ENCODE measurements around the gene HSBP1L1. TPM values are rescaled to one million over a fixed set of nuclear protein-coding genes. Genes with fewer than 3 reads are reported as not detected.

The HSBP1L1 gene
- total and polyA plus RNA-seq, 2 of the 8 experiments (the other 6 are each of a cell fraction or from before 2014, with no cell fraction given): 1.0 to 1.3 TPM

GRCh38 chr18:79972720-79973119 is 8.3 kb downstream of the HSBP1L1 start:
- CTCF ChIA-PET (ENCODE audit: partially characterized antibody): interaction anchor here (0.7 to 1.5 kb wide), 3 partner anchors 11 to 32 kb away, joined by 3 to 4 read pairs (median 3); no protein-coding TSS in a partner anchor
- Histone ChIP-seq H3K36me3 (ENCODE audit: control insufficient read depth in 2 of 4, insufficient read depth in 4 of 4, low read length in 3 of 4) (peaks cover 0 to 39% (median 15%) of the 10 kb centered on the region in 4 experiments), H3K9ac (replicated peaks in 1 of 4; ENCODE audit: extremely low read depth in 1 of 4, low read depth in 3 of 4, low read length in 3 of 4) (no peak overlapping the region), H3K18ac (ENCODE audit: extremely low read depth, low read length) (no peak overlapping the region), H3K79me2 (ENCODE audit: control insufficient read depth in 1 of 2, insufficient read depth in 2 of 2, low read length in 2 of 2) (peaks cover 0 to 44% of the 10 kb centered on the region in 2 experiments; a peak in 2 of 4 replicates), H3K4me1 (replicated peaks in 1 of 4; ENCODE audit: control insufficient read depth in 3 of 4, insufficient read depth in 4 of 4, low read length in 3 of 4) (no peaks in the 10 kb centered on the region), H2BK120ac (replicated peaks; ENCODE audit: low read depth, low read length) (no peak overlapping the region), H3K79me1 (ENCODE audit: low read depth, low read length) (peaks cover 5% of the 10 kb centered on the region; the same call in 1 of the 2 replicates), H4K8ac (ENCODE audit: extremely low read depth, insufficient read depth, low read length) (no peak overlapping the region), H2AK5ac (ENCODE audit: low read depth, low read length) (no peak overlapping the region), H3K23me2 (ENCODE audit: low read depth, low read length) (no peaks in the 10 kb centered on the region), H3K23ac (ENCODE audit: insufficient read length) (no peak overlapping the region), H3K14ac (ENCODE audit: insufficient read length) (no peak overlapping the region), H4K91ac (replicated peaks; ENCODE audit: insufficient read length, low read length) (no peak overlapping the region), H2BK12ac (ENCODE audit: low read depth, low read length) (no peak overlapping the region), H3K27ac (ENCODE audit: low read depth, low read length) (no peak overlapping the region), H2BK5ac (ENCODE audit: low read depth, low read length) (no peak overlapping the region), H3K4me3 (ENCODE audit: extremely low read depth in 1 of 4, insufficient read depth in 2 of 4, low read depth in 3 of 4, low read length in 4 of 4) (no peak overlapping the region), H3K4me2 (ENCODE audit: insufficient read depth in 1 of 2, low read depth in 2 of 2, low read length in 2 of 2) (no peak overlapping the region), H3K27me3 (replicated peaks in 1 of 4; ENCODE audit: control insufficient read depth in 3 of 4, extremely low read depth in 1 of 4, insufficient read depth in 3 of 4, low read length in 3 of 4) (no peaks in the 10 kb centered on the region), H2BK15ac (ENCODE audit: low read length) (no peak overlapping the region), H3K9me3 (ENCODE audit: insufficient read depth in 2 of 2, low read depth in 1 of 2, low read length in 1 of 2) (no peaks in the 10 kb centered on the region), H4K20me1 (replicated peaks in 1 of 2; ENCODE audit: control insufficient read depth in 1 of 2, insufficient read depth in 2 of 2, low read length in 2 of 2) (peaks cover 12 to 16% of the 10 kb centered on the region in 2 experiments), H3K4ac (replicated peaks; ENCODE audit: insufficient read length, low read depth, low read length) (no peak overlapping the region), H3K56ac (replicated peaks; ENCODE audit: insufficient read length, low read depth, low read length) (no peak overlapping the region), H2AFZ (ENCODE audit: low read length) (no peak overlapping the region), H2BK20ac (ENCODE audit: low read length) (no peak overlapping the region), H4K5ac (ENCODE audit: insufficient read length, low read depth, low read length) (no peak overlapping the region)
- FAIRE-seq (no peak), DNase-seq (ENCODE audit: low read depth in 1 of 2, low spot score in 2 of 2) (no peak)
- 94% methylated on average over 3 of the region's 3 CpGs; no CpG with 5 or more reads in 1 of the 2 experiments for WGBS, 2 experiments (ENCODE audit: extremely low coverage in 1 of 2, insufficient coverage in 1 of 2, insufficient read length in 1 of 2, insufficient replicate concordance in 2 of 2, low coverage in 1 of 2, low lambda C conversion rate in 2 of 2, missing lambda C conversion rate in 1 of 2)
- POLR2A ChIA-PET (ENCODE audit: partially characterized antibody): interaction anchor here (1.1 to 1.4 kb wide), 3 partner anchors 9 to 15 kb away, joined by 3 to 6 read pairs (median 6); no protein-coding TSS in a partner anchor
- TF ChIP-seq RXRA (IDR thresholded peaks at IDR 0.05; ENCODE audit: insufficient read depth, low read depth, low read length): no peak
- TF ChIP-seq CTCF (IDR thresholded peaks at IDR 0.05; ENCODE audit: control extremely low read depth in 1 of 3, insufficient read depth in 1 of 3, low read depth in 1 of 3, low read length in 3 of 3): no peak
- TF ChIP-seq PHF8 (conservative IDR thresholded peaks at IDR 0.05; ENCODE audit: low read depth, low read length): no peak
- no peak for TF ChIP-seq CBX8 (IDR thresholded peaks at IDR 0.05; ENCODE audit: borderline replicate concordance, low read depth, low read length)
- TF ChIP-seq ASH2L (IDR thresholded peaks at IDR 0.05; ENCODE audit: low read length): no peak
